T47D (cell line): ENCODE measurements around the gene TMEM11.
"Not testable (repeated sequence)": the region's sequence is repeated elsewhere in the genome, so short reads cannot be mapped to it uniquely, and the experiment has no call there.

Source experiments
- DNase-seq, 2 experiments: peaks; one replicate each; pipeline versions ENCODE4 v3.0.0 to v3.0.0-alpha.2; 2011 to 2012; ENCODE audit warnings: low read depth in 1 of 2, low spot score in 1 of 2
- JUND ChIP-seq: IDR thresholded peaks from 2 replicates; pipeline ENCODE4 v1.6.1; 2012; ENCODE audit warnings: low read depth
- in situ Hi-C: cut with HindIII; loops from 2 replicates; pipeline ENCODE4 v1.10.0; 2016; ENCODE audit warnings: low sequenced_read_pairs, low pct_unique_long_range_greater_than_20kb

Gene TMEM11

DNA sequence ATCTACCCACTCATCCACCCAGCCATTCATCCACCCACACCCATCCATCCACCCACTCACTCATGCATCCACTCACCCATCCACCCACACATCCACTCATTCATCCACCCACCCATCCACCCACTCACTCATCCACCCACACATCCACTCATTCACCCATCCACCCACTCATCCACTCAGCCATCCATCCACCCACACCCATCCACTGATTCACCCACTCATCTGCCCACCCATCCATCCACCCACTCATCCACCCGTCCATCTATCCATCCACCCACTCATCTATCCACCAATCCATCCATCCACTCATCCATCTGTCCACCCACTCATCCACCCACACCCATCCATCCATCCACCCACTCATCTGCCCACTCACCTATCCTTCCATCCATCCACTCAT, 22.0 kb upstream of the TMEM11 start:
- no peak for DNase-seq
- no peak for TF ChIP-seq JUND
- in situ Hi-C loops, result no loop called here

DNA sequence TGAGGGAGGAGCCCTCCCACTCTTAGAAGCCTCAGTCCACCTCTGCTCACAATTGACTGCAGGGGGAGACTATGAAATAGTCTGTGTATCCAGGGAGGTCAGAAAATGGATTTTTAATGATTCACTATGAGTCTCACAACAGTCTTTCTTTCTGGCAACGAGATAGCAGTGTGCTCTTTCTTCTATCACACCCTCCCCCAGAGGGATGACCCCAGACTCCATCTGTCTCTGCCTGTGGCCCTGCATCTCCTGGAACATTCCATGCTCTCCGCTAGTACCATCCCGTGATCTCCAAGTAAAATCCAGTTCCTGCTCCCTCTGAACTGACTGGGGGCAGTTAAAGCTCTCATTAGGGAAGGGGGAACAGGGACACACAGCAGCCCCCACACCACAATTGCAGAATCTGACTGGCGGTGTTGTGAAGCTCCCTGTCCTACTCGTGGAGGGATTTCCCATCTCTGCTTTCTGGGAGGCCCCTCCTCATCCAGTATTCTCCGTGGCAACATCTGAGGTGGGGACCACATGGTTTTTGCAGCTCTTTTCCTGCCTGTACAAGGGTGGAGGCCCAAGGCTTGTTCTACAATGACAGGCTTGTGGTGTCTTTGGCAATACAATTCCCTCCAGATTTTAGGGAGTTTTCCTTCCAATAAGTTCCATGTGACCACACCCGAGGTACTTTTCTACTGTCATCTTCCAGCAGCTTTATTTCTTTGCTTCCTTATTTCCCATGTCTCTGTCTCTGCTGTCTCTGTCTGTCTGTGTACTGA, 19.8 kb upstream of the TMEM11 start:
- no peak for TF ChIP-seq JUND
- in situ Hi-C loops, result no loop called here

GRCh38 chr17:21232033-21232749, 18.2 kb upstream of the TMEM11 start:
- in situ Hi-C loops, result no loop called here
- no peak for TF ChIP-seq JUND
- no peak for DNase-seq

More for the DNA sequence above, 19.8 kb upstream of the TMEM11 start:
- no peak for DNase-seq

DNA sequence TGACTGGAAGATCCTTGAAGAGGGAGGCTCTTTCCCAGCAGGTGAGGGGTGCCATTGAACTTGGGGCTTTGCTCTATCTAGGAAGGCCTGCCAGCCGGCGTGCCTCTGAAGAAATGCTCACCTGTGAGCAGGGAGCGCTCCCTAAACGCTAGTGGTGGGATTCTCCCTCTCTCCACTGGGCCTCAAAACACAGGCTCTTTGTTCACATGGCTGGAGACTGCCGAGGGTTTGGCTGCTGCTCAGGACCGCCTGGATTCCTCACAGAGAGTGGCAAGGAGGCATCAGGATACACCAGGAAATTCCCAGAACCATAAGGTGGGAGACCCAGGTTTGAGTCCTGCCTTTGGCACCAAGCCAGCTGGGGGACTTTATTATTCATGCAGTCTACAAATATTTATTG, 17.6 kb upstream of the TMEM11 start:
- no peak for DNase-seq
- in situ Hi-C loops, result no loop called here
- no peak for TF ChIP-seq JUND

GRCh38 chr17:21228845-21229244, 14.9 kb upstream of the TMEM11 start:
- no peak for DNase-seq
- in situ Hi-C loops, result no loop called here
- no peak for TF ChIP-seq JUND

DNA sequence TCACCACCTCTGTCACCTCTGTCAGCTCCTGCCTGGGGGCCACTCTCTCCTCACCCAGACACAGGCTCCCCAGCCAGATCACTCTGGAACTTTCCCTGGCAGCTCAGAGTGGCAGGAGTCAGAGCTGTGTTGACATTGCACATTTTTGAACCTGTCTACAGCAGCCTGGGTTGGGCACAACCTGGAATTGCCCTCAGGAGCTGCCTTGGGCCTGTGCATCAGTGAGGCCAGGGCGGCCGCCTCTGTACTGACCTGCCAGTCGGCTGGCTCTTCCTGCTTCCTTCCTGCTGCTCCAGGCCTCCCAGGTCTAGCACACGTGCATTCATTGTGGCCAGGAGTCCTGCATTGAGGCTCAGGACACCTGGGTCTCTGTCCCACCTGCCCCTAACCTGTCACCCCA, 14.2 kb upstream of the TMEM11 start:
- DNase-seq, result peak; percentile 13 to 65
- no peak for TF ChIP-seq JUND
- in situ Hi-C loops, result no loop called here

DNA sequence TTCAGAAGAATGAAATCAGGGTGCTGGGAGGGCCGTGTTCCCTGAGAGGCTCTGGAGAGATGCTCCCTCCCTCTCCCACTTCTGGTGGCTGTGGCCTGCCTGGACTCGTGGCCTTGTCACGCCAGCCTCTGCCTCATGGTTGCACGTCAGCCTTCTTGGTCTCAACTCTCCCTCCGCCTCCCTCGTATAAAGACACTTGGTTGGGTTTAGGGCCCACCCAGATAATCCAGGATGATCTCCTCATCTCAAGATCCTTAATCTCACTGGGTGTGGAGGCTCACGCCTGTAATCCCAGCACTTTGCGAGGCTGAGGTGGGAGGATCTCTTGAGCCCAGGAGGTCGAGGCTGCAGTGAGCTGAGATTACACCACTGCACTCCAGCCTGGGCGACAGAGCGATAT, 13.3 kb upstream of the TMEM11 start:
- in situ Hi-C loops, DNase-seq: not testable (repeated sequence)

DNA sequence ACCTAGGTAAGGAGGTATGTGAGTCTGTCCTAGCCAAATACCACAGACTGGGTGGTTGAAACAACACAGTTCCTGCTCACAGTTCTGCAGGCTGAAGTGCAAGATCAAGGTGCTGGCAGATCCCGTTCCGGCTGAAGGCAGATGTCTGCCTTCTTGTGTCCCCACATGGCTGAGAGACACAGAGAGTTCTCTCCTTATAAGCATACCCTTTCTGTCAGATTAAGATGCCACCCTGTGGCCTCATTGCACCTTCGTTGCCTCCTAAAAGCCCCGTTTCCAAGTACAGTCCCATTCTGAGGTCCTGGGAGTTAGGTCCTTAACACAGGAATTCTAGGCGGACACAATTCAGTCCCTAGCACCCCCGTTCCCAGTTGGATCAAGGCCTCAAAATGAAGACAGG, 9.1 kb upstream of the TMEM11 start:
- DNase-seq, result no peak
- in situ Hi-C loops, result no loop called here
- no peak for TF ChIP-seq JUND

GRCh38 chr17:21218831-21219380, 4.9 kb upstream of the TMEM11 start:
- no peak for TF ChIP-seq JUND
- DNase-seq, result peak in 1 of 2 experiments; percentile 44
- in situ Hi-C loops, result no loop called here

DNA sequence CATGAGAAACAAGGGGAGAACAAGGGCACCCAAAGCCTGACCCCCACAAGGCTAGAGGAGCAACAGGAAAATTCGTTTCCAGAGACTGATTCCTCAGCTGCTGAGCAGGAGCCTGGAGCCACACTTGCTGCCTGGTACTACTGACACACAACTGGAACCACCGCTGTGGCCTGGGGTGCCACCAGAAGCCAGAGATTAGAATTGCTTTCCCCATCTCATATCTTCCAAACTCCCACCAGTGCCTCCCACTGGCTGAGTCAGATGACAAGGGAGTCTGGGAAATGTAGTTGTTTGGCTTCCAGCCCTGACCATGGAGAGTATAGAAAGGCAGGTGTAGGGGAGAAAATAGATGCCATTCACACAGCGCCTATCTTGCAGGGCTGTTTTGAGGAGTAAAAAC, 4.1 kb upstream of the TMEM11 start:
- in situ Hi-C loops, result no loop called here
- no peak for DNase-seq
- TF ChIP-seq JUND, result no peak

- DNase-seq, result no peak
- in situ Hi-C loops, result no loop called here
- no peak for TF ChIP-seq JUND
Measured at GRCh38 chr17:21217346-21217745, 3.4 kb upstream of the TMEM11 start.

- no peak for TF ChIP-seq JUND
- in situ Hi-C loops, result no loop called here
- no peak for DNase-seq
Measured at GRCh38 chr17:21215935-21216334, 2.0 kb upstream of the TMEM11 start.

DNA sequence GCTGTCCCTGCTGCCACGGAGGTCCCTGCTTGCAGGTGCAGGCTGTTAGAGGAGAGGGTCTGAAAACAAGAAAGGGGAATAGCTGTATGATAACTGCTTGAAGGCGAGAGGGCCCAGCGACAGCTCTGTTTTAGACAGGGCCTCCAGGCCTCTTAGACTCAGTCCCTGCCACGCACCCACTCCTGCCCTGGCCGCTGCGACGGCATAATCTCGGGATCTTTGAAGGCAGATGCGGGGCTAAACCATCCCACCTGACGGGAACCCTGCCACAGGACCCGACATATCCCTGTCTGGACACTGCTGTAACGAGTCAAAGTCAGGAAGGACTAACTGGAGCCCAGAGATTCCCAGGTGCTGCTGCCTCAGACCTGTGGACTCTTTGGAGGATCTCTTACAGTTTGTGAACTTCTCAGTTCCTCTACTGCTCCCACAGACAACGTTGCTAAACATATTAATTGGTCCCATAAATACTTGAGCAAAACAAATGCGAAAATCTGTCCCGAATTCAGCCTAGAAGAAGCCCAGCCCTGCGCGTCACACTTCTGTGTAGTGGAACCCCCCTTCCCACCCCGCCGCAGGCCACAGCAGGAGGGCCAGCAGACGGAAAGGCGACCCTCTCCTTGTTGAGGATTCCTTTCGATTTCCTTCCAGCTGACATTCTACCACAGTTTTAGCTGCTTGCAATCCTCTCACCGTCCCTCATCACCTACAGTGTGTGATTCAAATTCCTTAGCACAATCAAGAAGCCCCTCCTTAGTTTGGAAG, 998 bp upstream of the TMEM11 start:
- TF ChIP-seq JUND, result no peak
- peak in 1 of 2 experiments; percentile 10 for DNase-seq
- in situ Hi-C loops, result no loop called here
